ENCODE results near the gene FOXI3. TPM values are rescaled to one million over a fixed set of nuclear protein-coding genes. Genes with fewer than 3 reads are reported as not detected.

FOXI3 gene
- total and polyA plus RNA-seq, 2 experiments from 2014 or later = 0.71 to 13.3 TPM

GRCh38 chr2:88493481-88493880 lies 41.0 kb upstream of the FOXI3 start:
- no peak overlapping the region for H3K4me2 ChIP-seq
- H3K4me1 ChIP-seq (ENCODE audit: insufficient read depth) = peaks cover 7% of the 10 kb centered on the region
- no peak overlapping the region for H3K27ac ChIP-seq (ENCODE audit: low read depth)
- Mint-ChIP-seq H3K36me3 (ENCODE audit: low read depth) (no peaks in the 10 kb centered on the region), H3K4me3 (no peak overlapping the region), H3K27ac (no peak overlapping the region), H3K27me3 (ENCODE audit: insufficient read depth, low read depth, poor library complexity) (peaks cover 2% of the 10 kb centered on the region), H3K9me3 (no peaks in the 10 kb centered on the region), H3K4me1 (peaks cover 12% of the 10 kb centered on the region)
- no peaks in the 10 kb centered on the region for H3K36me3 ChIP-seq (ENCODE audit: insufficient read depth)
- H3K9me2 ChIP-seq (ENCODE audit: insufficient read depth) = 0 out of 2 replicates have a peak, but pooled peaks cover 2% of the 10 kb centered on the region
- no peaks in the 10 kb centered on the region for H4K20me1 ChIP-seq (replicated peaks; ENCODE audit: insufficient read depth)
- DNase-seq (ENCODE audit: low spot score) = no peak
- TF ChIP-seq ZNF331 (CRISPR knock-in tag; IDR thresholded peaks at IDR 0.05; ENCODE audit: low read depth) (no peak), STAT1 (IDR thresholded peaks at IDR 0.05; ENCODE audit: unreplicated experiment) (no peak), CREB1 (CRISPR knock-in tag; IDR thresholded peaks at IDR 0.05; ENCODE audit: low read depth) (no peak), CTCF (conservative IDR thresholded peaks at IDR 0.05; ENCODE audit: low read depth in 2 of 2) (no peak), EZH2 (IDR thresholded peaks at IDR 0.05; ENCODE audit: low read depth, unreplicated experiment) (no peak)
- no peaks in the 10 kb centered on the region for H3F3A ChIP-seq (replicated peaks; ENCODE audit: low read depth)
- no peaks in the 10 kb centered on the region for H3K27me3 ChIP-seq (ENCODE audit: insufficient read depth)
- ATAC-seq = no peak
- H3K79me2 ChIP-seq (replicated peaks; ENCODE audit: insufficient read depth) = no peaks in the 10 kb centered on the region
- H3K4me3 ChIP-seq = no peak overlapping the region
- no peak overlapping the region for H2AFZ ChIP-seq

- no peaks in the 10 kb centered on the region for H3K9me3 Mint-ChIP-seq
- ATAC-seq = no peak
- TF ChIP-seq REST (IDR thresholded peaks at IDR 0.05; ENCODE audit: unreplicated experiment) (no peak), EZH2 (IDR thresholded peaks at IDR 0.05; ENCODE audit: low read depth, unreplicated experiment) (no peak), CREB1 (CRISPR knock-in tag; IDR thresholded peaks at IDR 0.05; ENCODE audit: low read depth) (no peak), POLR2AphosphoS5 (IDR thresholded peaks at IDR 0.05; ENCODE audit: low read depth) (no peak), ETS1 (IDR thresholded peaks at IDR 0.05) (no peak), STAT1 (IDR thresholded peaks at IDR 0.05; ENCODE audit: unreplicated experiment) (no peak), ZNF114 (CRISPR knock-in tag; IDR thresholded peaks at IDR 0.05) (no peak), NANOG (IDR thresholded peaks at IDR 0.05; ENCODE audit: borderline replicate concordance) (no peak), EZH2phosphoT487 (IDR thresholded peaks at IDR 0.05; ENCODE audit: unreplicated experiment) (no peak), ZNF331 (CRISPR knock-in tag; IDR thresholded peaks at IDR 0.05; ENCODE audit: low read depth) (no peak)
Observed at GRCh38 chr2:88492002-88492401, 39.5 kb upstream of the FOXI3 start.

More at GRCh38 chr2:88492002-88492401, 39.5 kb upstream of the FOXI3 start:
- no peak for DNase-seq (ENCODE audit: low spot score)
- H3K4me2 ChIP-seq = no peak overlapping the region
- H3K4me1 ChIP-seq (ENCODE audit: insufficient read depth) = peaks cover 14% of the 10 kb centered on the region
- H3K27ac Mint-ChIP-seq = no peak overlapping the region
- no peaks in the 10 kb centered on the region for H3K79me2 ChIP-seq (replicated peaks; ENCODE audit: insufficient read depth)
- H3K4me1 Mint-ChIP-seq = peaks cover 12% of the 10 kb centered on the region
- H3K27me3 ChIP-seq (ENCODE audit: insufficient read depth) = no peaks in the 10 kb centered on the region
- H3K4me3 Mint-ChIP-seq = no peak overlapping the region
- H4K20me1 ChIP-seq (replicated peaks; ENCODE audit: insufficient read depth) = no peaks in the 10 kb centered on the region
- peaks cover 2% of the 10 kb centered on the region for H3K27me3 Mint-ChIP-seq (ENCODE audit: insufficient read depth, low read depth, poor library complexity)
- H2AFZ ChIP-seq = no peak overlapping the region
- H3K9me2 ChIP-seq (ENCODE audit: insufficient read depth) = 0 out of 2 replicates have a peak, but pooled peaks cover 6% of the 10 kb centered on the region
- no peaks in the 10 kb centered on the region for H3K36me3 Mint-ChIP-seq (ENCODE audit: low read depth)
- no peak overlapping the region for H3K27ac ChIP-seq (ENCODE audit: low read depth)
- no peaks in the 10 kb centered on the region for H3K36me3 ChIP-seq (ENCODE audit: insufficient read depth)
- H3K4me3 ChIP-seq = no peak overlapping the region
- H3F3A ChIP-seq (replicated peaks; ENCODE audit: low read depth) = no peaks in the 10 kb centered on the region

Data from GM23338 (cell line).